GM23248 (cell line): ENCODE measurements around the gene RASAL2. TPM values are rescaled to one million over a fixed set of nuclear protein-coding genes. Genes with fewer than 3 reads are reported as not detected.

ENCODE experiments used
- DNase-seq: peaks from one replicate; pipeline ENCODE4 v3.0.0-alpha.2; 2015
- H2AFZ ChIP-seq: fragments of 200-600 bp; sonication (generic); 2 replicates; pipeline ENCODE4 v1.6.1; 2016; ENCODE audit warnings: antibody characterized with exemption
- H3F3A ChIP-seq: fragments of 200-600 bp; sonication (generic); 2 replicates; pipeline ENCODE4 v1.6.1; 2016; ENCODE audit warnings: mild to moderate bottlenecking, antibody characterized with exemption, mixed run types; ENCODE audit not compliant: insufficient read depth
- H3K27ac ChIP-seq: fragments of 200-600 bp; sonication (generic); 2 replicates; pipeline ENCODE4 v1.5.1; 2016; ENCODE audit warnings: mild to moderate bottlenecking
- H3K27me3 ChIP-seq: fragments of 200-600 bp; sonication (generic); replicated peaks from 2 replicates; pipeline ENCODE4 v1.6.1; 2016; ENCODE audit warnings: mild to moderate bottlenecking; ENCODE audit not compliant: insufficient read depth
- H3K36me3 ChIP-seq: fragments of 200-600 bp; sonication (generic); 2 replicates; pipeline ENCODE4 v1.6.1; 2016; ENCODE audit warnings: low read depth, mild to moderate bottlenecking
- H3K4me1 ChIP-seq: fragments of 200-600 bp; sonication (generic); 2 replicates; pipeline ENCODE4 v1.6.1; 2016; ENCODE audit warnings: mild to moderate bottlenecking; ENCODE audit not compliant: insufficient read depth
- H3K4me2 ChIP-seq: fragments of 200-600 bp; sonication (generic); one replicate; pipeline ENCODE4 v1.6.1; 2016; ENCODE audit warnings: mild to moderate bottlenecking; ENCODE audit not compliant: unreplicated experiment
- H3K4me3 ChIP-seq: fragments of 200-600 bp; sonication (generic); 2 replicates; pipeline ENCODE4 v1.5.1; 2016; ENCODE audit warnings: mild to moderate bottlenecking
- H3K79me2 ChIP-seq: fragments of 200-600 bp; sonication (generic); 2 replicates; pipeline ENCODE4 v1.6.1; 2016; ENCODE audit warnings: mild to moderate bottlenecking; ENCODE audit not compliant: insufficient read depth
- H3K9ac ChIP-seq: fragments of 200-600 bp; sonication (generic); 2 replicates; pipeline ENCODE4 v1.6.1; 2016; ENCODE audit warnings: mild to moderate bottlenecking
- H3K9me2 ChIP-seq: fragments of 200-600 bp; sonication (generic); 2 replicates; pipeline ENCODE4 v1.6.1; 2016; ENCODE audit warnings: mixed run types, mild to moderate bottlenecking, moderate library complexity; ENCODE audit not compliant: insufficient read depth
- H3K9me3 ChIP-seq: fragments of 200-600 bp; sonication (generic); one replicate; pipeline ENCODE4 v1.6.1; 2017; ENCODE audit warnings: low read depth
- H4K20me1 ChIP-seq: fragments of 200-600 bp; sonication (generic); 2 replicates; pipeline ENCODE4 v1.6.0; 2016; ENCODE audit not compliant: insufficient read depth
- EZH2 ChIP-seq: fragments of 200-600 bp; sonication (generic); IDR thresholded peaks from 2 replicates; pipeline ENCODE4 v1.6.1; 2018; ENCODE audit warnings: antibody characterized with exemption, mild to moderate bottlenecking; ENCODE audit not compliant: insufficient read depth, poor library complexity, severe bottlenecking
- EZH2phosphoT487 ChIP-seq: fragments of 200-600 bp; sonication (generic); IDR thresholded peaks from 2 replicates; pipeline ENCODE4 v1.6.1; 2018; ENCODE audit warnings: antibody characterized with exemption, moderate library complexity, mild to moderate bottlenecking, low read depth; ENCODE audit not compliant: insufficient read depth
- WGBS, 2 experiments: methylation state at CpG; one replicate each; pipeline ENCODE4 v1.1.6; 2015 to 2017; ENCODE audit warnings: low lambda C conversion rate in 2 of 2, low coverage in 1 of 2; ENCODE audit errors: missing lambda C conversion rate in 2 of 2; 5-methylcytosine and 5-hydroxymethylcytosine counted together
- in situ Hi-C: fragments of 300-500 bp; cut with MboI; formaldehyde crosslinking; loops from 2 replicates; pipeline ENCODE4 v1.15.0; 2020
- polyA plus RNA-seq: library from polyadenylated mRNA; unstranded; fragments of >200 nt; fragmentation: Nextera tagmentation; extraction: Ambion mirVana; gene quantifications from 2 replicates; pipeline ENCODE4 v1.2.1, GENCODE V29; 2016
- total RNA-seq: library from RNA; depleted of rRNA; stranded (reverse); fragments of >200 nt; shearing (Covaris generic); gene quantifications from 2 replicates; pipeline ENCODE4 v1.2.3, GENCODE V29; 2014

The RASAL2 gene
- total and polyA plus RNA-seq, 2 experiments from 2014 or later, result 10.1 to 23.1 TPM

- DNase-seq, result no peak
- Histone ChIP-seq H3K4me1 (peaks cover 25% of the 10 kb centered on the region), H3K36me3 (no peaks in the 10 kb centered on the region), H3F3A (0 out of 2 replicates have a peak, but pooled peaks cover 22% of the 10 kb centered on the region), H3K4me3 (no peak overlapping the region), H3K4me2 (no peak overlapping the region), H3K9me3 (no peaks in the 10 kb centered on the region), H3K27me3 (no peaks in the 10 kb centered on the region), H3K79me2 (peaks cover 100% of the 10 kb centered on the region), H3K9me2 (no peaks in the 10 kb centered on the region), H3K9ac (no peak overlapping the region), H4K20me1 (no peaks in the 10 kb centered on the region), H3K27ac (no peak overlapping the region), H2AFZ (no peak overlapping the region)
- no peak for TF ChIP-seq EZH2
- no peak for TF ChIP-seq EZH2phosphoT487
- in situ Hi-C loops, result no loop called here
- WGBS, 2 experiments, result 98 to 100% methylated on average over 5 of the region's 5 CpGs
These were observed 137.0 kb downstream of the RASAL2 start for GRCh38 chr1:178230881-178231409.

GRCh38 chr1:178232108-178232507 is 138.2 kb downstream of the RASAL2 start:
- in situ Hi-C loops, result no loop called here
- Histone ChIP-seq H3K4me1 (peaks cover 29% of the 10 kb centered on the region), H3K27ac (no peak overlapping the region; the same call in 1 of the 2 replicates), H2AFZ (no peak overlapping the region), H4K20me1 (no peaks in the 10 kb centered on the region), H3K36me3 (no peaks in the 10 kb centered on the region), H3K4me2 (no peak overlapping the region), H3K79me2 (peaks cover 100% of the 10 kb centered on the region), H3K27me3 (no peaks in the 10 kb centered on the region), H3F3A (0 out of 2 replicates have a peak, but pooled peaks cover 22% of the 10 kb centered on the region), H3K9me2 (no peaks in the 10 kb centered on the region), H3K9ac (no peak overlapping the region), H3K4me3 (no peak overlapping the region), H3K9me3 (no peaks in the 10 kb centered on the region)
- no peak for DNase-seq
- TF ChIP-seq EZH2phosphoT487 (no peak), EZH2 (no peak)

GRCh38 chr1:178232949-178233348 is 139.0 kb downstream of the RASAL2 start:
- H3K4me2 ChIP-seq, result no peak overlapping the region
- H3K79me2 ChIP-seq, result peaks cover 100% of the 10 kb centered on the region
- no peaks in the 10 kb centered on the region for H3K9me3 ChIP-seq
- no peak overlapping the region for H2AFZ ChIP-seq
- no peak overlapping the region for H3K9ac ChIP-seq
- TF ChIP-seq EZH2phosphoT487, result no peak
- no peak for TF ChIP-seq EZH2
- no peak overlapping the region for H3K4me3 ChIP-seq
- H3K4me1 ChIP-seq, result peaks cover 33% of the 10 kb centered on the region
- peak overlapping the region; percentile 40 for H3K27ac ChIP-seq
- H4K20me1 ChIP-seq, result no peaks in the 10 kb centered on the region
- H3K27me3 ChIP-seq, result no peaks in the 10 kb centered on the region
- H3F3A ChIP-seq, result peaks cover 27% of the 10 kb centered on the region; the same call in 1 of the 2 replicates
- peak; percentile 66 for DNase-seq
- WGBS, 2 experiments, result 79 to 88% methylated on average over 3 of the region's 3 CpGs
- H3K36me3 ChIP-seq, result no peaks in the 10 kb centered on the region
- in situ Hi-C loops, result no loop called here
- no peaks in the 10 kb centered on the region for H3K9me2 ChIP-seq

GRCh38 chr1:178237121-178237520 is 143.2 kb downstream of the RASAL2 start:
- peaks cover 70% of the 10 kb centered on the region for H3K4me1 ChIP-seq
- DNase-seq, result no peak
- H3K4me3 ChIP-seq, result no peak overlapping the region
- in situ Hi-C loops, result no loop called here
- H3K27me3 ChIP-seq, result no peaks in the 10 kb centered on the region
- H3K27ac ChIP-seq, result no peak overlapping the region
- no peaks in the 10 kb centered on the region for H3K9me3 ChIP-seq
- H3K9ac ChIP-seq, result no peak overlapping the region
- peaks cover 61% of the 10 kb centered on the region for H3F3A ChIP-seq
- peaks cover 82% of the 10 kb centered on the region for H3K79me2 ChIP-seq
- H3K4me2 ChIP-seq, result no peak overlapping the region
- H3K9me2 ChIP-seq, result no peaks in the 10 kb centered on the region
- no peak for TF ChIP-seq EZH2
- no peak for TF ChIP-seq EZH2phosphoT487
- WGBS, 2 experiments, result 100% methylated on average over 2 of the region's 2 CpGs
- H2AFZ ChIP-seq, result no peak overlapping the region
- H4K20me1 ChIP-seq, result no peaks in the 10 kb centered on the region
- H3K36me3 ChIP-seq, result no peaks in the 10 kb centered on the region
